H9 (cell line): ENCODE measurements around the gene PRDM2. TPM values are rescaled to one million over a fixed set of nuclear protein-coding genes. Genes with fewer than 3 reads are reported as not detected.

Experiments used
- DNase-seq: peaks from one replicate; pipeline ENCODE4 v3.0.0-alpha.2; 2017
- H2AFZ ChIP-seq: one replicate; pipeline ENCODE4 v1.6.1; 2013; ENCODE audit warnings: mild to moderate bottlenecking, low read length, control low read depth, moderate library complexity
- H2AK5ac ChIP-seq: 2 replicates; pipeline ENCODE4 v1.6.1; 2013; ENCODE audit warnings: low read length, control low read depth, mixed read lengths; ENCODE audit not compliant: insufficient read length
- H2BK120ac ChIP-seq: one replicate; pipeline ENCODE4 v1.6.1; 2013; ENCODE audit warnings: low read depth, mild to moderate bottlenecking, low read length, control low read depth, inconsistent platforms; ENCODE audit not compliant: poor library complexity, severe bottlenecking
- H2BK12ac ChIP-seq: 2 replicates; pipeline ENCODE4 v1.6.1; 2013; ENCODE audit warnings: low read length, control low read depth, mixed read lengths, low read depth; ENCODE audit not compliant: insufficient read length
- H2BK15ac ChIP-seq: 2 replicates; pipeline ENCODE4 v1.6.1; 2013; ENCODE audit warnings: low read depth, low read length, control low read depth
- H2BK20ac ChIP-seq: one replicate; pipeline ENCODE4 v1.6.1; 2013; ENCODE audit warnings: low read depth, mild to moderate bottlenecking, low read length, control low read depth, inconsistent platforms; ENCODE audit not compliant: poor library complexity, severe bottlenecking
- H2BK5ac ChIP-seq: 2 replicates; pipeline ENCODE4 v1.6.1; 2013; ENCODE audit warnings: low read length, control low read depth, mixed read lengths; ENCODE audit not compliant: insufficient read length
- H3K14ac ChIP-seq: 2 replicates; pipeline ENCODE4 v1.6.1; 2013; ENCODE audit warnings: low read length, control low read depth; ENCODE audit not compliant: insufficient read depth
- H3K18ac ChIP-seq: 2 replicates; pipeline ENCODE4 v1.6.1; 2013; ENCODE audit warnings: low read depth, mild to moderate bottlenecking, mixed read lengths, low read length, control low read depth; ENCODE audit not compliant: insufficient read length
- H3K23ac ChIP-seq: 2 replicates; pipeline ENCODE4 v1.6.1; 2013; ENCODE audit warnings: low read length, control low read depth, mixed read lengths, low read depth; ENCODE audit not compliant: insufficient read length
- H3K23me2 ChIP-seq: 2 replicates; pipeline ENCODE4 v1.6.1; 2013; ENCODE audit warnings: low read depth, mild to moderate bottlenecking, mixed read lengths, low read length, control low read depth; ENCODE audit not compliant: insufficient read length, poor library complexity, severe bottlenecking
- H3K27ac ChIP-seq: 2 replicates; pipeline ENCODE4 v1.5.1; 2013; ENCODE audit warnings: low read length, control low read depth, mixed read lengths, low read depth; ENCODE audit not compliant: insufficient read length
- H3K27me3 ChIP-seq: 2 replicates; pipeline ENCODE4 v1.6.1; 2013; ENCODE audit warnings: low read length, control low read depth, inconsistent platforms; ENCODE audit not compliant: insufficient read depth
- H3K4ac ChIP-seq: 2 replicates; pipeline ENCODE4 v1.6.1; 2013; ENCODE audit warnings: low read depth, mild to moderate bottlenecking, control low read depth, inconsistent platforms, low read length, moderate library complexity
- H3K4me1 ChIP-seq: 2 replicates; pipeline ENCODE4 v1.6.1; 2013; ENCODE audit warnings: low read length, control low read depth, inconsistent platforms; ENCODE audit not compliant: insufficient read depth
- H3K4me2 ChIP-seq: 2 replicates; pipeline ENCODE4 v1.6.1; 2013; ENCODE audit warnings: low read length, control low read depth, mixed read lengths; ENCODE audit not compliant: insufficient read length, insufficient read depth
- H3K56ac ChIP-seq: 2 replicates; pipeline ENCODE4 v1.6.1; 2013; ENCODE audit warnings: low read depth, mild to moderate bottlenecking, mixed read lengths, low read length, control low read depth; ENCODE audit not compliant: insufficient read length
- H3K79me1 ChIP-seq: 2 replicates; pipeline ENCODE4 v1.6.1; 2013; ENCODE audit warnings: low read depth, mild to moderate bottlenecking, moderate library complexity, low read length, control low read depth, inconsistent platforms; ENCODE audit not compliant: insufficient read depth, poor library complexity, severe bottlenecking
- H3K79me2 ChIP-seq: 2 replicates; pipeline ENCODE4 v1.6.1; 2013; ENCODE audit warnings: low read length, control low read depth, inconsistent platforms; ENCODE audit not compliant: insufficient read depth
- H3K9ac ChIP-seq: 2 replicates; pipeline ENCODE4 v1.6.1; 2013; ENCODE audit warnings: low read length, control low read depth, mixed read lengths; ENCODE audit not compliant: insufficient read length; ENCODE audit errors: extremely low read depth
- H3K9me3 ChIP-seq: one replicate; pipeline ENCODE4 v1.6.1; 2013; ENCODE audit warnings: low read depth, low read length, inconsistent platforms; ENCODE audit not compliant: control insufficient read depth
- H3T11ph ChIP-seq: one replicate; pipeline ENCODE4 v1.6.1; 2013; ENCODE audit warnings: mild to moderate bottlenecking, low read length, control low read depth, inconsistent platforms
- H4K20me1 ChIP-seq: one replicate; pipeline ENCODE4 v1.6.1; 2013; ENCODE audit not compliant: control insufficient read depth, insufficient read length, insufficient read depth
- H4K5ac ChIP-seq: 2 replicates; pipeline ENCODE4 v1.6.1; 2013; ENCODE audit warnings: low read depth, mild to moderate bottlenecking, mixed read lengths, low read length, control low read depth; ENCODE audit not compliant: insufficient read length
- H4K8ac ChIP-seq: replicated peaks from 2 replicates; pipeline ENCODE4 v1.6.1; 2013; ENCODE audit warnings: low read length, control low read depth, mixed read lengths, low read depth; ENCODE audit not compliant: insufficient read length
- H4K91ac ChIP-seq: 2 replicates; pipeline ENCODE4 v1.6.1; 2013; ENCODE audit warnings: low read depth, mild to moderate bottlenecking, moderate library complexity, mixed read lengths, low read length, control low read depth; ENCODE audit not compliant: insufficient read length
- H3K27ac Mint-ChIP-seq, 3 experiments: 2 replicates in 2 of 3; 3 replicates in 1 of 3; pipeline ENCODE4 v1.8.0; 2020 to 2021; ENCODE audit warnings: mixed read lengths in 3 of 3, mild to moderate bottlenecking in 1 of 3, moderate library complexity in 1 of 3
- H3K27me3 Mint-ChIP-seq: 2 replicates; pipeline ENCODE4 v1.8.0; 2021; ENCODE audit warnings: low read depth, mild to moderate bottlenecking, moderate library complexity, mixed read lengths
- H3K36me3 Mint-ChIP-seq, 3 experiments: 2 replicates in 2 of 3; 3 replicates in 1 of 3; pipeline ENCODE4 v1.8.0; 2020 to 2021; ENCODE audit warnings: low read depth in 3 of 3, mixed read lengths in 3 of 3; ENCODE audit not compliant: insufficient read depth in 1 of 3
- H3K4me1 Mint-ChIP-seq, 2 experiments: 2 replicates each; pipeline ENCODE4 v1.8.0; 2020; ENCODE audit warnings: mixed read lengths in 2 of 2
- H3K4me3 Mint-ChIP-seq, 2 experiments: 2 replicates in 1 of 2; 3 replicates in 1 of 2; pipeline ENCODE4 v1.8.0; 2020 to 2021; ENCODE audit warnings: mild to moderate bottlenecking in 2 of 2, mixed read lengths in 2 of 2, moderate library complexity in 1 of 2
- H3K9me3 Mint-ChIP-seq, 2 experiments: 2 replicates in 1 of 2; 3 replicates in 1 of 2; pipeline ENCODE4 v1.8.0; 2020; ENCODE audit warnings: mild to moderate bottlenecking in 2 of 2, mixed read lengths in 2 of 2, moderate library complexity in 1 of 2
- CTCF ChIP-seq: fragments of 200-600 bp; sonication (generic); conservative IDR thresholded peaks from 3 replicates; pipeline ENCODE4 v1.8.0; 2021; ENCODE audit warnings: antibody characterized with exemption, mild to moderate bottlenecking
- WGBS: extraction: QIAGEN DNeasy Blood & Tissue Kit; methylation state at CpG from one replicate; pipeline ENCODE4 v1.1.7; 2013; ENCODE audit warnings: missing lambda C conversion rate, low lambda C conversion rate, mixed read lengths; ENCODE audit not compliant: insufficient read length; ENCODE audit errors: extremely low coverage; 5-methylcytosine and 5-hydroxymethylcytosine counted together
- total RNA-seq: library from RNA; stranded (reverse); gene quantifications from 2 replicates; pipeline ENCODE4 v1.2.1, GENCODE V29; 2021

Gene PRDM2
- total RNA-seq, 1 experiment from 2014 or later: 24.5 TPM

GRCh38 chr1:13677896-13678295 is 22.1 kb upstream of the PRDM2 start:
- Histone ChIP-seq H3K23me2 (no peaks in the 10 kb centered on the region), H4K91ac (no peak overlapping the region), H3K79me2 (no peaks in the 10 kb centered on the region), H2BK20ac (no peak overlapping the region), H2AFZ (no peak overlapping the region), H3K14ac (no peak overlapping the region), H3K4ac (no peak overlapping the region), H3K9ac (no peak overlapping the region), H3K27ac (no peak overlapping the region), H3K23ac (no peak overlapping the region), H2AK5ac (no peak overlapping the region), H4K20me1 (no peaks in the 10 kb centered on the region), H3T11ph (no peak overlapping the region), H3K4me1 (no peaks in the 10 kb centered on the region), H3K79me1 (no peaks in the 10 kb centered on the region), H2BK12ac (no peak overlapping the region), H3K9me3 (no peaks in the 10 kb centered on the region), H2BK15ac (no peak overlapping the region), H4K5ac (no peak overlapping the region), H4K8ac (no peak overlapping the region), H3K27me3 (no peaks in the 10 kb centered on the region; the same call in 1 of the 2 replicates), H3K4me2 (no peak overlapping the region), H2BK120ac (no peak overlapping the region), H2BK5ac (no peak overlapping the region), H3K56ac (no peak overlapping the region), H3K18ac (no peak overlapping the region)
- DNase-seq: no peak
- Mint-ChIP-seq H3K27ac (no peak overlapping the region), H3K27me3 (peaks cover 39% of the 10 kb centered on the region), H3K9me3 (peaks cover 2 to 5% of the 10 kb centered on the region in 2 experiments; a peak in 1 of 5 replicates), H3K4me3 (no peak overlapping the region), H3K4me1 (no peaks in the 10 kb centered on the region), H3K36me3 (no peaks in the 10 kb centered on the region; a peak in 1 of 7 replicates)
- TF ChIP-seq CTCF: no peak
- WGBS: no CpG with 5 or more reads among the region's 1 CpG
